HG03095 (cell line): ENCODE results near the gene ALKBH5.
A peak's percentile ranks its signal among the peaks of the same experiment; 100 is the strongest.

Experiments used
- ATAC-seq: cut with Tn5 transposase; IDR thresholded peaks from one replicate; pipeline ENCODE4 v1.9.1; 2021; ENCODE audit warnings: moderate library complexity; ENCODE audit not compliant: unreplicated experiment

Gene ALKBH5

GRCh38 chr17:18257982-18258355 lies 74.3 kb downstream of the ALKBH5 start:
- ATAC-seq: peak; percentile 34

- ATAC-seq: peak; percentile 26
Observed at GRCh38 chr17:18258356-18259038, 74.9 kb downstream of the ALKBH5 start, which contains the start of gene FLII. FLII (minus strand) TSS chr17:18258738; CDS start chr17:18258690, 48 bp downstream.
